NCI-H748 (cell line): ENCODE results near the gene ZBTB5.

Experiments used
- DNase-seq: peaks from one replicate; lab custom pipeline; 2025; ENCODE audit not compliant: unreplicated experiment; lab: John Stamatoyannopoulos, UW

Gene ZBTB5

DNA sequence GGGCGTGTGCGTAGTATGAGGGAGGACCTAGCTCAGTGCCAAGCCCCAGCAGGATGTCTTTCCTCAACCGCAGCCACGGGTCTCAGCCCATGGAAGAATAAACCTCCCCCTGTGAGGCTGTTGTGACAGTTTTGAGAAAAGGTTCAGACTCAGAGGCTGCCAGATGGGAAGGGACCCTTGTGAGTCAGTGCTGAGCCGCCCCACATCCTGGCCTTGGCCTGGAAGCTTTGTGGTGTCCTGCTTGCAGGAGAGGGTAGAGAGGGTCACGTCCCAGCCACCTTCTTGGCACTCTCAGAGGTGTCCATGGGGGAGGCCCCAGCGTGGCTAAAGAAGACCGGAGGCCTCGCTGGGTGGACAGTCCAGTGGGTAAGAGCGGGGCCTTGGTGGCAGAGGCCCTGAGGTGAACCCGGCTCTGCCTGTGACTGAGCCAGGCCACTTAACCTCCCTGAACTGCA lies 39.9 kb downstream of the ZBTB5 start:
- DNase-seq: no peak

DNA sequence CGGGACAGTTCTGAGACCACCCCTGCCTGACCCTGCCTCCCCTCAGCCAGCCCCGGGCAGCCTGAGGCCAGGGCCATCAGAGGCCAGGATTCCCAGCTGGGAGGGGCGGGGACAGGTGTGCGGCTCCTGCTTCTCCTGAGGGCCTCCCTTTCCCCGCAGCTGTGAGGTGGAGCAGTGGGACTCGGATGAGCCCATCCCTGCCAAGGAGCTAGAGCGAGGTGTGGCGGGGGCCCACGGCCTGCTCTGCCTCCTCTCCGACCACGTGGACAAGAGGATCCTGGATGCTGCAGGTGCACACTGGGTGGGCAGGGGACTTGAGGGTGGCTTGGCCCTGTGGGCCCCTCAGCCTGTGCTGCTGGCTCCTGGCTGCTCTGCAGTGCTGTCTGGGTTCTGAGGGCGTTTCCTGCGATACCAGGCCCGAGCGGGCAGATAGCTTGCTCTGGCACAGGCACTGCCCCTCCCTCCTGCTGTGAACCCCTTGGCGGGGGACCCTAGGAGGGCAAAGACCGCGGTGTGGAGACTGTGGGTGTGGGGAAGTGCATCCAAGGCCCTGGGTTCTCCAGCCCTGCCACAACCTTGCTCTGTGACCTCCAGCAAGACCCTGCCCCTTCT lies 40.5 kb downstream of the ZBTB5 start:
- no peak for DNase-seq

DNA sequence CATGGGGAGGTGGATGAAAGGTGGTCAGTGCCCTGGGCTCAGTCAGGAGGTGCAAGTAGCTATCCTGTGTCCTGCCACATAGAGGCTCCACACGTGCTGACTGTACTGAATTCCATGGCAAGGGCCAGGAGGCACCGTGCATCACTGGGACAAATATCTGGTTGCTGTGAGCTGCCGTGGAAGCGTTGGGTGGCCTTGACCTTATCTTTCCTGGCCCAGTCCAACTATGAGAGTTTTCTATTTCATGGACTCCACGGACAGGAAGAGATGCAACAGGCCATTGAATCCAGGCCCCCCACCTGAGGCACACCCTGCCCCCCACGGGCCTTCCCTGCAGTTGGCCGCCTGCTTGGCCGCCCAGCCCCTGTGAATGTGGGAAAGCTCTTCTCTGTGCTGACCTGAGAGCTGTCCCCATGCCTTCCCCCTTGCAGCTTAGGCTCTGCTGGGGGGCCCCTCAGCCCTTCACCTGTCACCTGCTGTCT lies 41.0 kb downstream of the ZBTB5 start:
- DNase-seq: no peak

- DNase-seq: no peak
Observed at GRCh38 chr9:37423508-37423907, 41.7 kb downstream of the ZBTB5 start.

GRCh38 chr9:37422289-37423104 lies 42.8 kb downstream of the ZBTB5 start, which contains the start of gene GRHPR:
Gene GRHPR (plus strand): TSS chr9:37422696. CDS start chr9:37422751, 55 bp downstream.
- peak; percentile 80 for DNase-seq

DNA sequence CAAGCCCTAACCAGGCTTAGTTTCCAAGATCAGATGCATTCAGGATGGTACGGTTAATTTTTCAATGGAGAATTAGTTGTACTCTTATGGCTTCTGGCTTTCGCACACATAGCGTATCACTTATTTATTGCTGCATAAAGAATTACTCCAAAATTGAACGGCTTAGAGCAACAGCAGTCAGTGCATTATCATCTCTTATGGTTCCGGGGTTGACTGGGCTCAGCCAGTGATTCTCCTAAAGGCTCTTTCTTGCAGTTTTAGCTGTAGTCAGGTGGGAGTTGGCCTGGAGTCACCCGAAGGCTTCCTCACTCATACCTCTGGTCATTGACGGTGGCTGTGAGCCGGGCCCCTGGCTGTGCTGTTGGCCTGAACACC lies 43.3 kb downstream of the ZBTB5 start:
- DNase-seq: no peak

- DNase-seq: no peak
Observed at GRCh38 chr9:37420271-37421215, 44.7 kb downstream of the ZBTB5 start.

GRCh38 chr9:37419204-37419603 lies 46.0 kb downstream of the ZBTB5 start:
- no peak for DNase-seq

DNA sequence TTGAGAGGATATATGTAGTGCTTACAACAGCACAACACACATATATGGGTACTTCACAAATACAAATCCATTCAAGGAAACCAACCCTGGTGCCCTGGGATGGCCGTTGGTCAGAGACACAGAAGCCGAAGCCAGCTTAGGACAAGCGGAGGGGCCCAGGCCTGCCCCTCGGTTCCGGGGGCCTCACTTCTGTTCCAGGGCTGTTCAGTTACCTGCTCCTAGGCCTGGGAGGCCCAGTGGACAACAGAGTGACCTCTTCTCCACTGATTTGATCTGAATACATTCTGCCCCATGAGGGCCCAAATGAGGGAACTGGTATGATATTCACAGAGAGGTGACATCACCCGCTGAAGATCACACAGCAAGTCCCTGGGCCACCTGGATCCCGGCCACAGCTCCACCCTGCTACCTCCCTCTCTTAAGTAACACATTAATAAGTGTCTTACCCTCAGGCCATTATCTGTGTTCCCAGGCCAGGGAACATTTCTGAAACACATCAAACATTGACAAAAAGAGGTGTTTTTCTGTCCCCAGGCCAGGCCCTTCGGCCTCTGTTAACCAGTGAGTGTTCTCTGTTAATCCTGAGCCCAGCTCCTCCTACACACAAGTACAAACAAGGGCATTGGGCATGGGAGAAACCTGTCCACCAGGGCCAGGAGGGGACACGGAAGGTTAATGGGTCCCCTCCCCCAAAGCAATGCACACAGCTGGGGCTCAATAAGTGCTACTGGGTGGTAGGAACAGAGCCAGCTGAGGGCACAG lies 47.2 kb downstream of the ZBTB5 start:
- DNase-seq: no peak

DNA sequence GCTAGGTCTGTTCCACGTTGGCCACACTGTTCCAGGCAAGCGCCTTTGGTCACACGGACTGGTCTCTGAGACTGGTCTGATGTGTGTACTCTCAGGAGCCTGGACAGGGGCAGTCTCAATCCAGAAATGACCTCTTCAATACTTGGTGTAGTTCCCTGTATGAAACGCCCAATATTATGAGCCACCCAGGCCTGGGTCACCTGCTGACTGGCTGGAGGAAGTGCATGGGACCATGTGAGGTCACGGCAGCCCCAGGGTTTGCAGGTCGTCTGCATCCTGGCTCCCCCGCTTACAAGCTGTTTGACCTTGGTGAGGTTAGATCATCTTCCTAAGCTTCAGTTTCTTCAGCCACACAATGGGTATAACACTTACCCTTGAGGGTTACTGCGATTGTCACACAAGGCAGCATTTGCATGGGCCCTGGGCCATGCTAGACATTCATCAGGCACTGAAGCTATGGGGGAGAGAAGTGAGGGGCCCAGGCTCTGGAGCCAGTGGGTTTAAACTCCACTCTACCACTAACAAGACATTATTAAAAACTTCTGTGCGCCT lies 47.9 kb downstream of the ZBTB5 start:
- DNase-seq: no peak

- peak; percentile 72 for DNase-seq
Observed at GRCh38 chr9:37415011-37415719, 50.1 kb downstream of the ZBTB5 start.

DNA sequence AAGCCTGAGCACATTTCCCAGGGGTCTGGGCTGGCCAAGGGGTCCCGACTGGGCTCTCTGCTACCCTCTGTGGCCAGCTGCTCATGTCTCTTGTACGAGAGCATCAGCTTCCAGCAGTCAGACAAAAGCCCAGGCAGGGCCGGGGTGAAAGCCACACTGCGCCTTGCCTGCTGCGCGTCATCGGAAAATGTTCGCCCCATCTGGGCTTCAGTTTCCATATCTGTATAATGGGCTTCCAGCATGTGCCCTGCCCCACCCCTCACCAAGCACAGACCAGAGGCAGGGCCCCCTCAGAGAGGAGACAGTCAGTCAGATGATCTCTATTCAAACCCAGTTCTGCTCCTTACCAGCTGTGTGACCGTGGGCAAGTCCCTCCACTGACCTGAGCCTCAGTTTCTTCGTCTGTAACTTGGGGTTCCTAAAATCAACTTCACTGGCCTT lies 50.7 kb downstream of the ZBTB5 start:
- no peak for DNase-seq

GRCh38 chr9:37413311-37413710 lies 51.9 kb downstream of the ZBTB5 start:
- no peak for DNase-seq

GRCh38 chr9:37412431-37413151 lies 52.7 kb downstream of the ZBTB5 start:
- no peak for DNase-seq

DNA sequence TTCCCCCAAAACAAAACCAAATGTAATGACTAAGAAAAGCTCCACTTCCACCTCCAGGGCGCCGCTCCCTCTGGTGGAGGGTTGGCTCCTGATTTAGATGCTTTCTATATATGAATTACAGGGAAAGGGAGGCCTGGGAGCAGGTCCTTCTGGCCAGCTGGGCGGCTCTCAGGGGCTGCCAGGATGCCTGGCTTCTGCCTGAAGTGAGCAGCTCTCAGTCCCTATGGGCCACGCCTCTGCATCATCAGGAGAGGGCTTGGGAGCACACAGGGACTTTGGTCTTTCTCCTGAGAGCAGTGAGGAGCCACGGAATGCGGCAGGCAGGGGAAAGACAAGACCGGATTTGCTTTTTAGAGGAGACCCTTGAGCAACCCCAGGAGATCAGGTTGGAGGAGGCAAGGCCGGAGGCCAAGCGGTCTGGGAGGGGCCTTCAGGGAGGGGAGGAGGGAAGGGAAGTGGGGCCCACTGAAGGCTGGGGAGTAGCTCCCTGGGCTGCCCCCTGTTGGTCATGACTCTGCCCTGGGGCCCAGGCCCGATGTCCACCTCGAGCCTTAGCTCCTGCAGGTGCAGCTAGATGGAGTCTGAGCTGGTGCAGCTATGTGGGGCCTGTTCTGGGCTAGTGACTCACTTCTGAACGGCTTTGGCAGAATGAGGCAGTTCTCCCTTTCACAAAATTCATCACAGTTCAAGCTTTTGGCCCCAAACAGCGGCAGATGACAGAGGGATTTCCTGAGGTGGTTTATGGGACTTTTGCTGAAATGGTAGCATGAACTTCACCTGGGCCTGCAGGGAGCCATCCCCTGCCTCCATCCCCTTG lies 54.1 kb downstream of the ZBTB5 start:
- DNase-seq: no peak

DNA sequence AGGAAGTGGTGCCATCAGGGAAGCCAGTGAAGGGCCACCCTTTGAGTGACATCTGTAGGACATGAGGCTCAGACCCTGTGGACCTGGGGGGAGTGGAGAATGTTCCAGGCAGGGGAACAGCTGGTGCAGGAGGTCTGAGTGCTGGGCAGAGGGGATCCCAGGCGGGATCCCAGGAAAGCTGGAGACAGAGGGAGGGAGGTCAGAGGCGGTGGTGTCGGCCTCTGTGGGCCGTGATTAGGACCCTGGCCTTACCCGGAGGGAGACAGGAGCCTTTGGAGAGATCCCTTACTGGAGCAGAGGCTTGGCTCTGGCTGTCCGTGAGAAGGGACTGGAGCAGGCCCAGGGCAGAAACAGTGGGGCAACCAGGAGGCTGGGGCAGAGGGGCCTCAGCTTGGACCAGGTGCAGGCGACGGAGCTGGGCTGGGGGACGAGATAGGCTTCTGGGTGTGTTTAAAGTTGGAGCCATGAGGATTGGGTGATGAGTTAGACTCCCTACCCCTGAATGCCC lies 54.8 kb downstream of the ZBTB5 start:
- no peak for DNase-seq

DNA sequence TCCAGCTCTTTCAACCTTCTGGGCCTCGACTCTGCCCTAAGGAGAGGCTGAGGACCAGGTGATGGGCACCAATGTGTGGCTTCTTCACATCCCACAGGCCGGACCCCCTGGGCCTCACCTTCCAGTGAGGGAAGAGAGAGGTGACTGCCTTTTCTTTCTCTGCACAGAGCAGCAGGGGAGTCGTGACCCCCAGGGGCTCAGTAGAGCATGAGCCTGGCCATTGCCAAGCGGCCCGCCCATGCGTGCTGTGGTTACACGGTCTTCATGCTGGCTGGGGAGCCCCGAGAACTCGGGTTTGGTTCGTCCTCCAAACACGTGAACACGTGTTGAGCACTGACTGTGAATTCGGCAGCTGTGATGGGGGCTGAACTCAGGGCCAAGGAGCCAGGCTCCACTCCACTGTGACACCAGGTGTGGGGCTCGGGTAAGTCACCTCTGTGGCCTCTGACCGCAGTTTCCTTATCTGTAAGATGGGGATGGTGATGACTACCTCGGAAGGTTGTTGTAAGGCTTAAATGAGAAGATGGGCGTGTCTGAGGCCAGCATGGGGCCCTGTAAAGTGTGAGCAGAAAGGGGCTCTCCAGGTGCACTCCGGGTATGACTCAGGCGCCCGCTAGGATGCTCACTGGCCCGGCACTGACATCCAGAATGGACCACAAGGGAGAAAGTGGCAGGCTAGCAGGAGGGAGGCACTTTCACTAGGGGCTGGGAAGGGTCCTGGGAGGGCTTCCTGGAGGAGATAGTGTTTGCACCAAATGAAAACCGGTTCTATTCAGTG lies 56.1 kb downstream of the ZBTB5 start:
- no peak for DNase-seq
